Measurements from ENCODE around the gene BTNL3.
"Not testable (repeated sequence)": the region's sequence is repeated elsewhere in the genome, so short reads cannot be mapped to it uniquely, and the experiment has no call there.

BTNL3 gene

DNA sequence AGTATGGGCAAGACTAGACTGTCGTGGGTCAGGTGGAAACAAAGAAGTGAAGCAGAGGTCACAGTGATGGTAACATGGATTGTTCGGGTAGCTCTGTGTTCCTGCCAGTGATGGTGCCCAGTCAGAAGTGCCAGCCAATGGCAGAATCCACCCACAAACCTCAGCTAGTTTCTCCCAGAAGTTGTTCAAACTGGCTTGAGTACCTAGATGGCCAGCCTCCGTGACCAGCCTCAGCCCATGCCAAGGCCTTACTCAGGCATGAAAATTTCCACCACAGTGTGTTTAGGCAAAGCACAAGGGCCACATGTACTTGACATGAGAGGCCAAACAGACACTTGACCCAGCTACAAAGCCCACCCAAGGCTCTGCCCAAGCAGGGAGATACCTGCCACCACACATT, 32.0 kb downstream of the BTNL3 start:
- DNase-seq (ENCODE audit: low read depth): no peak

DNA sequence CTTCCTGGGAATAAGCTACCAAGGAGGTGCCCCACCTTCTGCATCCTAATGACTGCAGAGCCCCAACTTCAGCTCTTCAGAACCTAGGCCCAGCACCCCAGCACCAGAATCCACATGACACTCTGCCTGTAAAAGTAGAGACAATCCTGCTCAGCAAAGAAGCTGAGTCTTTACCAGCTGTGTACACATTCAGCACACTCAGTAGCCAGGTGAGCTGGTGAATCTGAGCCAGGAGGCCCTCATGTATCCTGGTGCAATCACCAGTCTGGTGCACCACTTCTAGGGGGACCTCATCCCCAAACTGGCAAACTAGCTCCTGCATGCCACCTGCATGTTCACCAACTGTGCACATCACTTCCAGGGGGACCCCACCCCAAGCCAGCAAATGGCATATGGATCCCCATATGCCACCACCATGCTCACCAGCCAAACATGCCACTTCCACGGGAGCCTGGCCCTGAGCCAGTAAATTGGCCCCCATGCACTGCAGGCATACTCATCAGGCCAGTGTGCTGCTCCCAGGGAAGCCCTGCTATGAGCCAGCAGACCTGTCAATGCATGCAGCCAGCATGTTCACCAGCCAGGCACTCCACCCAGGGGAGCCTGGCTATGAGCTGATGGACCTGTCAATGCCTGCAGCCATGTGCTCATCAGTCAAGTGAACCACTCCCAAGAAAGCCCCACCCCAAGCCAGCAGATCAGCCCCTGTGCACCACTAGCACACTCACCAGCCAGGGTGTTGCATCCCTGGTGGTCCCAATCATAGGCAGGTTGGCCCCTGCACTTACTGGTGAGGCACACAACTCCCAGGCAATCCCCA, 35.8 kb downstream of the BTNL3 start:
- DNase-seq (ENCODE audit: low read depth): no peak

DNA sequence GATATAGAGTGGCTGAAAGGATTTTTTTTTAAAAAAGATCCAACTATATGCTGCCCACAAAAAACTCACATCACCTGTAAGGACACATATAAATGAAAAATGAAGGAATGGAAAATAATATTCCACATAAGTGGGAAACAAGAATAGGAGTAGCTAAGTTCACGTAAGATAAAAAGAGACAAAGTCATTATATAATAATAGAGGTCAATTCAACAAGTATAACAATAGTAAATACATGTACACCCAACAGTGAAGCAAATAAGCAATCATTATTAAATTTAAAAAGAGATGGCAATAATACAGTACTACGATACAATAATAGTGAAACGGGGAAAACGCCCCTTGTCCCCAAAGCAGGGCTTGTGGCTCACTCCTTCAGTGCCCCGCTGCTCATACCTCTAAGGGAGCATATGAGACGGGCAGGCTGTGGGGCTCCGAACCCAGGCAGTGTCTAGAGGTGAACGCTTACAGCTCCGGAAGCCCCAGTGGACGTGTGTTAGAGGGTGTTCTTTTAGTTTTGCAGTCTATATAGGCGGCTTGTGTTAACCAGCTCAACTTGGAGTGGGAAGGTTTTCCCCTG, 38.9 kb downstream of the BTNL3 start:
- no peak for DNase-seq (ENCODE audit: low read depth)

DNA sequence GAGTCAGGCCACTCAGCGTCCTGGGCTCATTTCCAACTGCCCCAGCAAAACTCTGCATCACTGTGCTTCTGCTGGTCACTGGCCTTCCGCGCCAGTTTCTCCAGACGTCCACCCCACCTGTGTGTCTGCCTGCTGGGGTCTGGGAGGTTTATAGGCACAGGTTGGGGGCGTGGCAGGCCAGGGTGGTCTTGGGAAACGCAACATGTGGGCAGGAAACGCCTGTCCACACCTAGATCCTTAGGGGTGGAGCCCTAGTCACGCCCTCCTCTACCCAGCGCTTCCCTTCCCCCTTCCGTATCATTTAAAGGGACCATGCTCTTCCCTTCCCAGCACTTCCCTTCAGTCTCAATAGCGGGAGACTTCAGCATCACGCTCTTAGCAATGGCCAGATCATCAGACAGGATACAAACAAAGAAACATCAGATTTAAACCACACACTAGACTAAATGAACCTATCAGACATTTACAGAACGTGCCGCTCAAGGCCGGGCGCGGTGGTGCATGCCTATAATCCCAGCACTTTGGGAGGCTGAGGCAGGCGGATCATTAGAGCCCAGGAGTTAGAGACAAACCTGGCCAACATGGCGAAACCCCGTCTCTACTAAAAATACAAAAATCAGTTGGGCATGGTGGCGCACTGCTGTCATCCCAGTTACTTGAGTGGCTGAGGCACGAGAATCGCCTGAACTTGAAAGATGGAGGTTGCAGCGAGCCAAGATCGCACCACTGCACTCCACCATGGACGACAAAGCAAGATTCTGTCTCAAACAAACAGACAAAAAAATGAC, 39.6 kb downstream of the BTNL3 start:
- DNase-seq (ENCODE audit: low read depth): no peak

- DNase-seq (ENCODE audit: low read depth): no peak
Observed at GRCh38 chr5:181031716-181032115, 43.1 kb downstream of the BTNL3 start.

- no peak for DNase-seq (ENCODE audit: low read depth)
Observed at GRCh38 chr5:181035991-181036815, 47.6 kb downstream of the BTNL3 start.

DNA sequence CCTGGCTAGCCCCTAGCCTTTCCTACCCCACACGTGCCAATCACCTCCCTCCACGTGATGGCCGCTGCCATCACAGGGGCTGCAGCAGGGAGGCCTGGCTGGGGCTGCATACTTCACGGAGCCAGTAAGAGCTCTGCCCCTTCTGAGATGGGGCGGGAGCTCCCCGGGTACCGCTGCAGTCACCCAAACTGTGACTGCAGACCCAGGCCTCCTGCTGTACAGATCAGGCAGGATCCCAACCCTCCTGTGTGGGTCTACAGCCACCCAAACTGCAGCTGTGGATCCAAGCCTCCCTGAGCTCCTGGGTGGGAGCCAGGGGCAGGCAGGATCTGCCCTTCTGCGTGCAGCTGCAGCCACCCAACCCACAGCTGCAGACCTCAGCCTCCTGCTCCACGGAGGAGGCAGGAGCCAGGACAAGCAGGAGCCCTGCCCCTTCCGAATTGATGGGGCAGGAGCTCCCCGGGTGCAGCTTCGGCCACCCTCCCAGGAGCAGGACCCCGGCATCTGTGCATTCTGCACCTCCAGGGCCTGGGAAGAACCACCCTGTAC, 48.2 kb downstream of the BTNL3 start:
- DNase-seq (ENCODE audit: low read depth): no peak

DNA sequence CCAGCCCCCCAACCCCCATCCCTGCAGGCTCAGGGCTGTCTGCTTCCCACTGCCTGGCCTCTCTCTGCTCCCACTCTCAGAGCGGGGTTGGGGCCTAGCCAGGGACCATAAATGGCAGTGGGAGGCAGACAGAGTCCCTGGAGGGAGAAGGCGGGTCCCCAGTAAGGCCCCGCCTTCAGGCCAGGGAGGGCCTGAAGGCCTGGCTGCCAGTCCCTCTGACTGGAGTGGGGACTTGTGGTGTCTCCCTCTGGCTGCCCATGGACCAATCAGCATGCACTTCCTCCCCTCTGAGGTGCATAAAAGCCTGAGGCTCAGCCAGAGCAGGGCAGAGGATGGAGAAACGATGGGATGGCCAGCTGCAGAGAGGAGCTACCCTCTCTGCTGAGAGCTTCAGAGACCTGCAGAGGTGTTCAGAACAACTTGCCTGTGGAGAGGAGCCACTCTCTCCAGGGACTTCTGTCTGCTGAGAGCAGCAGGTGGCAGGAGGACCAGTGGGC, 48.8 kb downstream of the BTNL3 start:
- DNase-seq (ENCODE audit: low read depth): no peak

- DNase-seq (ENCODE audit: low read depth): no peak
Observed at GRCh38 chr5:181039471-181039870, 50.8 kb downstream of the BTNL3 start.

DNA sequence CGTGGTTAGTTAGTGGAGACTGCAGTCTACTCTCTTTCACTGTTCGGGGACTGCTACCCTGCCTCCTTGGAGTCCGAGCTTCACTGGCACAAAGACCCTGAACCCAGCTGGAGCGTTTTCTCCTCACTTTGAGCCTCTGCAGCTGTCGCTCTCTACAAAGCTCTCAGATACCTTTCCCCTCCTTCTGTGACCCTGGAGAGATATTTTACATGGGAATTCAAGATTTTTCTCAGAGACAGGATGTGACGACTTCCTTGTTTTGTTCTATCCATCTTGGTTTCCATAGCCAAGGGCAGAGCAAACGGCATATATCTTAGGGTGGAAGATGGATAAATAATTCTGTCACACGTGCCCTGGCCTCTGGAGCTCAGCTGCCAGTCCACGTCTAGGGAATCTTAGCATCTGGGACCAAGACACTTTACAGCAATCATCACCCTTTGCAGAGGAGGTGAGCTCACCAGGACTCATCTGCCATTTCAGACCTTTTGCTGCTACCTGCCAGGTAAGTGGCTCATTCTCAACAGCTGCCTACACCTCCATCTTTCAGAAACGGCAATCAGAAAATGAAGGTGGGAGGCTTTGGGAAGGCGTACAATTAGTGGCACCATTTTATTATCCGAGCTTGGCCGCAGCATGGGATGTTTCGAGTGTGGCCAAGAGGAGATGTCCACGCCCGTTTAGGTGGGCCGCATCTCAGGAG, 51.4 kb downstream of the BTNL3 start, which contains the start of gene BTNL9:
BTNL9 (plus strand) TSS at position 336 of the 700 bp plus-strand sequence. CDS start 5,224 bp downstream, outside the sequence.
- DNase-seq (ENCODE audit: low read depth): no peak

DNA sequence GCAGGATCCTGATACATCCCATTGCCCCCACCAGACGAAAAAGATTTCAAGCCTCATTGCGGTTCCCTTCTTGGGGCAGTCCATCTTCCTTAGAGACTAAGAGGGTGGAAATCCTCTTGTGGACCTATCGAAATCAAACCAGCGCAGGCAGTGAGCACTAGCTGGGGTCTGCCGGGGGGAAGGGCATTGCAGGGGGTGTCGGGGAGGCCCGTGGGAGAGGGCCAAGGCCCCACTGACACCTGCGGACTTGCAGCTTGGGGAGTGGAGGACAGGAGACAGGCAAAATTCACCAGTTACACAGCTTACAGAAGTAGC, 51.9 kb downstream of the BTNL3 start:
- no peak for DNase-seq (ENCODE audit: low read depth)

GRCh38 chr5:181041043-181041442, 52.4 kb downstream of the BTNL3 start:
- no peak for DNase-seq (ENCODE audit: low read depth)

DNA sequence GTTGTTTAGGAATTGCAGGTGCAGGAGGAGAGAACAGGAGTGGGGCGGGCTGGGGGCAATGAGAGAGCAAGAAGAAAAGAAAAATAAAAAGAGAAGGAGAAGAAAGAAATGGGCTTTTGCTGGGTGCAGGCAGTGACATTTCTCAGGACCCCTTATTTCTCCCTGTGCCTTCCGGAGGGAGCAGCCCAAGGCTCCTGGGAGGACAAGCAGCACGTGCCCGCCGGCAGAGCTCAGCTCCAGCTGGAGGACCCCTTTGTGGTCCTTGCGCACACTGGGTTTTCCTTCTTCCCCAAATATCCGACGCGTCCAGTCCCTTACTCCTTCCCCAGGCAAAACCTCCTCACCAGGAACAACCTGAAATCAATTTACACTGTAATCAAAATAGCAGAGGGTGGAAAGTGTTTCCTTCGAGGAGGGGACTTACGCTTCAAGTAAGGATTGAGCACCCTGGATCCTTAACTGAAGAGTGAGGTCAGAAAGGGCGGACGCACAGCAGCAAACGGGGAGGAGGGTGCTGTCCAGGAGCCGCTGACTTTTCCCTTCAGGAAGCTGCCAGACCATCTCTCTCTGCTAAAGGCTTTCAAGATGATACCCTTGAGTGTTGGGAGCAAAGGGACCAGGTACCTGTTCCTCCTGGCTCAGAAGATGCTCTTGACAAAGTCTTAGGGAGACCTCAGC, 53.5 kb downstream of the BTNL3 start:
- DNase-seq (ENCODE audit: low read depth): no peak

DNA sequence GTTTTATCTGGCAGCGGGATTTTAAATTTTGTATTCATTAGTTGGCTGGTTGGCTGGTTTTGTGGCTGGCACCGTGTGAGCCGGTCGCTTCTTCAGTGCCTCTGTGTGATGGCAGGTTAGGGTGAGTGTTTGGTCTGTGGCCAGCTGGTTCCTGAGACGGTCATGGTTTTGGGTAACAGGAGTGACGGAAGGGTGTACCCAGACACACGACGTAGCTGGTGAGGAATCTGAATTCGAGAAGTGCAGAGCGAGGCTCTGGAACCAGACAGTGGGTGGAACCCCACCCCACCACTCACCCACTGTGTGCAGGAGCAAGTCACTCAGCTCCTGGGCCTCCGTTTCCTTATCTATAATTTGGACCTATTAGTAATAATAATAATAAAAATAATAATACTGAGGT, 54.1 kb downstream of the BTNL3 start:
- DNase-seq (ENCODE audit: low read depth): no peak

GRCh38 chr5:181043285-181044092, 54.8 kb downstream of the BTNL3 start:
- DNase-seq (ENCODE audit: low read depth): no peak

DNA sequence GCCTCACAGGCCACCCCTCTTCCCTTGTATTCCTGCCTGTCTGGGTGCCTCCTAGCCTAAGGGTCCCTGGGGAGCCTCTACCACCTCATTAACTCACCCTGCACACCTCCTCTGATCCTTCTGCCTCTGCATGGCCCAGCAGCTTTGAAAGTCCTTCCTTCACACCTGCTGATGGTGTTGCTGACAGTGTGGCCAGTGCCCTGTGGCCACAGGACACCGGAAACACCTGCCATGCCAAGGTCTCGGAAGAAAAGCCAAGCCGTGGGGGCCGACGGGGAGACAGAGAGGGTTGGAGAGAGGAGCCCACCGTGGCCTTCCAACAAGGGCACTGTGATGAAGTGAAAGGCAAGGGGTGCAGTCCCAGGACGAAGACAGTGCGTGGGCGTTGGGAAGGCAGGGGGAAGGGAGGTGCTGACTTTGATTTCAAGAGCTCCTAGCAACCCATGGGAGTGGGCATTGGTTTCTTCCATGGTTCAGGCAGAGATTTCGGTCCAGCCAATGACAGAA, 55.5 kb downstream of the BTNL3 start:
- no peak for DNase-seq (ENCODE audit: low read depth)

DNA sequence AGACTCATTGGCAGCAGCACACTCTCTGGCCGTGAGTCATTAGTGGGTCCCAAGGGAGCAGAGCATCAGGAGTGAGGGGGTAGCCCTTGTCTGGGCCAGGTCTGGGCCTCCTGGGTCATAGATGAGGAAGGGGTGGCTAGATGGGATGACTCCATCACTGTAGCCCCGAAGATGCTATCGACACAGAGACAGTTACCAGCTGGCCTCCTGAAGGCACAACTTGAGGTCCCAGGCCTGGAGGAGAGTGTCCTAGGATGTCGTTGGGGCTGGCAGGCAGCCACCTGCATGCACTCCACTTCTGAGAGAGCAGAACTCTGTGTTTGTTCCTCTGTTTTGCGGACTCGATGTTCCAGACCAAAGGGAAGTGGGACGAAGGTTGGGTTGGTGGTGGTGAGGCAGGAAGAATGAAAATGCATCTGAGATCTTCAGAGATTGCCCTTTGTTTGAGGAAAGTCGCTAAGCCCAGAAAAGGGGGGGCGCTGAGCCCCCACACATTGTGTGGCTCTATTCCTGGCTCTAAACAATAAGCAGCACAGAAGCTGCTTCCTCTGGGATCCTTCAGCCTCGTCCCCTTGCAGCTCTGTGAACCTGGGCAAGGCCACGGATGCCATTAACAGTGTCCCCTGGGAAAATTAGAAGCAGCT, 56.1 kb downstream of the BTNL3 start:
- DNase-seq (ENCODE audit: low read depth): no peak

- DNase-seq (ENCODE audit: low read depth): no peak
Observed at GRCh38 chr5:181045316-181045715, 56.7 kb downstream of the BTNL3 start.

GRCh38 chr5:181045857-181046256, 57.2 kb downstream of the BTNL3 start:
- DNase-seq (ENCODE audit: low read depth): not testable (repeated sequence)

Measured in activated T-cell treated with anti-CD3 and anti-CD28 coated beads for 24 hours (primary cell).